Nephron progenitor cell (in vitro differentiated cells): ENCODE data around the gene C1orf21.

Experiments used
- DNase-seq: peaks from one replicate; pipeline ENCODE4 v3.0.0; 2021
- H3K27ac Mint-ChIP-seq: 2 replicates; pipeline ENCODE4 v1.8.0; 2021; ENCODE audit warnings: mild to moderate bottlenecking, moderate library complexity, mixed read lengths
- H3K27me3 Mint-ChIP-seq: 2 replicates; pipeline ENCODE4 v1.8.0; 2021; ENCODE audit warnings: mild to moderate bottlenecking, low read depth, mixed read lengths; ENCODE audit not compliant: poor library complexity
- H3K36me3 Mint-ChIP-seq: 2 replicates; pipeline ENCODE4 v1.8.0; 2021; ENCODE audit warnings: low read depth, mixed read lengths
- H3K4me1 Mint-ChIP-seq: 2 replicates; pipeline ENCODE4 v1.8.0; 2021; ENCODE audit warnings: mixed read lengths
- H3K4me3 Mint-ChIP-seq: 2 replicates; pipeline ENCODE4 v1.8.0; 2021; ENCODE audit warnings: mild to moderate bottlenecking, moderate library complexity, mixed read lengths
- H3K9me3 Mint-ChIP-seq: 2 replicates; pipeline ENCODE4 v1.8.0; 2021; ENCODE audit warnings: mild to moderate bottlenecking, moderate library complexity, mixed read lengths
- CTCF ChIP-seq: fragments of 200-600 bp; sonication (generic); IDR thresholded peaks from 2 replicates; pipeline ENCODE4 v1.5.0; 2021; ENCODE audit warnings: antibody characterized with exemption

The C1orf21 gene

GRCh38 chr1:184507604-184508280 lies 120.9 kb downstream of the C1orf21 start:
- Mint-ChIP-seq H3K4me1 (peaks cover 5% of the 10 kb centered on the region), H3K36me3 (no peaks in the 10 kb centered on the region), H3K27me3 (no peaks in the 10 kb centered on the region), H3K9me3 (no peaks in the 10 kb centered on the region), H3K27ac (no peak overlapping the region), H3K4me3 (no peak overlapping the region)
- DNase-seq: no peak
- TF ChIP-seq CTCF: no peak

GRCh38 chr1:184509105-184509504 lies 122.3 kb downstream of the C1orf21 start:
- H3K27ac Mint-ChIP-seq: no peak overlapping the region
- no peak overlapping the region for H3K4me3 Mint-ChIP-seq
- DNase-seq: no peak
- peaks cover 5% of the 10 kb centered on the region for H3K4me1 Mint-ChIP-seq
- TF ChIP-seq CTCF: no peak
- H3K36me3 Mint-ChIP-seq: no peaks in the 10 kb centered on the region
- H3K9me3 Mint-ChIP-seq: no peaks in the 10 kb centered on the region
- no peaks in the 10 kb centered on the region for H3K27me3 Mint-ChIP-seq

GRCh38 chr1:184510110-184510509 lies 123.3 kb downstream of the C1orf21 start:
- no peak for TF ChIP-seq CTCF
- Mint-ChIP-seq H3K4me3 (no peak overlapping the region), H3K4me1 (no peaks in the 10 kb centered on the region), H3K36me3 (no peaks in the 10 kb centered on the region), H3K27ac (no peak overlapping the region), H3K27me3 (no peaks in the 10 kb centered on the region), H3K9me3 (no peaks in the 10 kb centered on the region)
- no peak for DNase-seq

GRCh38 chr1:184512724-184513123 lies 125.9 kb downstream of the C1orf21 start:
- Mint-ChIP-seq H3K27me3 (no peaks in the 10 kb centered on the region), H3K4me1 (no peaks in the 10 kb centered on the region), H3K36me3 (peaks cover 6% of the 10 kb centered on the region)

GRCh38 chr1:184513421-184513820 lies 126.6 kb downstream of the C1orf21 start:
- Mint-ChIP-seq H3K27me3 (no peaks in the 10 kb centered on the region), H3K4me3 (no peak overlapping the region), H3K27ac (no peak overlapping the region), H3K4me1 (no peaks in the 10 kb centered on the region), H3K9me3 (no peaks in the 10 kb centered on the region), H3K36me3 (peaks cover 6% of the 10 kb centered on the region)
- no peak for TF ChIP-seq CTCF
- no peak for DNase-seq

More at GRCh38 chr1:184512724-184513123, 125.9 kb downstream of the C1orf21 start:
- DNase-seq: no peak
- no peak for TF ChIP-seq CTCF
- Mint-ChIP-seq H3K27ac (no peak overlapping the region), H3K9me3 (no peaks in the 10 kb centered on the region), H3K4me3 (no peak overlapping the region)

GRCh38 chr1:184513966-184514365 lies 127.1 kb downstream of the C1orf21 start:
- no peak for TF ChIP-seq CTCF

More at GRCh38 chr1:184513966-184514365, 127.1 kb downstream of the C1orf21 start:
- Mint-ChIP-seq H3K4me3 (no peak overlapping the region), H3K36me3 (peaks cover 6% of the 10 kb centered on the region), H3K9me3 (no peaks in the 10 kb centered on the region), H3K4me1 (no peaks in the 10 kb centered on the region), H3K27ac (no peak overlapping the region), H3K27me3 (no peaks in the 10 kb centered on the region)
- DNase-seq: no peak
